Measurements from ENCODE around the gene CYYR1.

- TF ChIP-seq EZH2phosphoT487 (IDR thresholded peaks at IDR 0.05; ENCODE audit: borderline replicate concordance, low read length), result no peak
- TF ChIP-seq CTCF (conservative IDR thresholded peaks at IDR 0.05; ENCODE audit: low read depth, low read length), result no peak
These were observed 33.5 kb downstream of the CYYR1 start for GRCh38 chr21:26539566-26539965.
